Gastroesophageal sphincter (tissue), 3 donors: ENCODE data around the gene GP5.

Experiments
- POLR2A ChIP-seq, 2 donors: fragments of 450-650 bp; IDR thresholded peaks; one replicate each; pipeline ENCODE4 v1.6.1; 2017; ENCODE audit warnings: antibody characterized with exemption in 2 of 2, mild to moderate bottlenecking in 2 of 2, moderate library complexity in 1 of 2
- TF ChIP-seq, protein P1 (sequence below), 4 experiments: fragments of 200-600 bp in 2 of 4; fragments of 450-650 bp in 2 of 4; sonication (generic) in 1 of 4; IDR thresholded peaks; one replicate each; pipeline ENCODE4 v1.5.1; 2017 to 2019; ENCODE audit warnings: antibody characterized with exemption in 4 of 4, mild to moderate bottlenecking in 2 of 4, moderate library complexity in 2 of 4

DNA sequence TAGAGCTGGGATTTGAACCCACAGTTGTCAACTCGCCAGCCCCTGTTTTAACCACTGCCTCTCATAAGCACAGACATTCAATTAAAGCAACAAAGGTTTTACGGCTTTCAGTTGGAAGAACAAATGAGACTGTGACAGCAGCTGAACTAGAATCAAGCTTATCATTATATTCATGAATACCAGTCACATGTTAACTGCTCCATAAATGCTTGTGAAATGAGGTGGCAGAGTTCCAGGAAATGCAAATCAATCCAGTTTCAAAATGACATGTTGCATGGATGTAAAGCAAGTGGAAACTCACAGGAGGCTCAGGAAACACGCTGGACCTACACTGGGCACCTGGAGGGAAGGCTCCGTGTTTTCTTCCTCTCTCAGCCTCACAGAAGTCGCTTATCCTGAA, 3.9 kb downstream of the GP5 start:
- no peak for TF ChIP-seq POLR2A (IDR thresholded peaks at IDR 0.05)
- TF ChIP-seq, protein P1, sequence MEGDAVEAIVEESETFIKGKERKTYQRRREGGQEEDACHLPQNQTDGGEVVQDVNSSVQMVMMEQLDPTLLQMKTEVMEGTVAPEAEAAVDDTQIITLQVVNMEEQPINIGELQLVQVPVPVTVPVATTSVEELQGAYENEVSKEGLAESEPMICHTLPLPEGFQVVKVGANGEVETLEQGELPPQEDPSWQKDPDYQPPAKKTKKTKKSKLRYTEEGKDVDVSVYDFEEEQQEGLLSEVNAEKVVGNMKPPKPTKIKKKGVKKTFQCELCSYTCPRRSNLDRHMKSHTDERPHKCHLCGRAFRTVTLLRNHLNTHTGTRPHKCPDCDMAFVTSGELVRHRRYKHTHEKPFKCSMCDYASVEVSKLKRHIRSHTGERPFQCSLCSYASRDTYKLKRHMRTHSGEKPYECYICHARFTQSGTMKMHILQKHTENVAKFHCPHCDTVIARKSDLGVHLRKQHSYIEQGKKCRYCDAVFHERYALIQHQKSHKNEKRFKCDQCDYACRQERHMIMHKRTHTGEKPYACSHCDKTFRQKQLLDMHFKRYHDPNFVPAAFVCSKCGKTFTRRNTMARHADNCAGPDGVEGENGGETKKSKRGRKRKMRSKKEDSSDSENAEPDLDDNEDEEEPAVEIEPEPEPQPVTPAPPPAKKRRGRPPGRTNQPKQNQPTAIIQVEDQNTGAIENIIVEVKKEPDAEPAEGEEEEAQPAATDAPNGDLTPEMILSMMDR (IDR thresholded peaks at IDR 0.05) = no peak
